GM18951 (cell line): ENCODE measurements around the gene SLU7.

Experiments used
- POLR2A ChIP-seq: IDR thresholded peaks from 4 replicates; pipeline ENCODE4 v1.6.1; 2011; ENCODE audit warnings: mild to moderate bottlenecking; ENCODE audit not compliant: insufficient read length, insufficient read depth; ENCODE audit errors: extremely low read depth
- in situ Hi-C: fragments of 300-500 bp; cut with MboI; formaldehyde crosslinking; loops from one replicate; pipeline ENCODE4 v1.12.0; 2022; ENCODE audit warnings: low sequenced_read_pairs, mixed read lengths, inconsistent platforms; ENCODE audit not compliant: unreplicated experiment

Gene SLU7

GRCh38 chr5:160380041-160380440 lies 38.8 kb downstream of the SLU7 start:
- in situ Hi-C loops, result no loop called here
- TF ChIP-seq POLR2A, result no peak

- TF ChIP-seq POLR2A, result no peak
- in situ Hi-C loops, result no loop called here
These were observed 39.4 kb downstream of the SLU7 start for GRCh38 chr5:160379511-160379910.

- TF ChIP-seq POLR2A, result no peak
- in situ Hi-C loops, result no loop called here
These were observed 40.6 kb downstream of the SLU7 start for GRCh38 chr5:160378330-160378729.

GRCh38 chr5:160377651-160378050 lies 41.2 kb downstream of the SLU7 start:
- no peak for TF ChIP-seq POLR2A
- in situ Hi-C loops, result no loop called here

GRCh38 chr5:160376416-160376815 lies 42.5 kb downstream of the SLU7 start:
- no peak for TF ChIP-seq POLR2A
- in situ Hi-C loops, result no loop called here

- in situ Hi-C loops, result no loop called here
- no peak for TF ChIP-seq POLR2A
These were observed 43.2 kb downstream of the SLU7 start for GRCh38 chr5:160375701-160376100.

- in situ Hi-C loops, result no loop called here
- TF ChIP-seq POLR2A, result no peak
These were observed 43.7 kb downstream of the SLU7 start for GRCh38 chr5:160375166-160375565.

- no peak for TF ChIP-seq POLR2A
- in situ Hi-C loops, result no loop called here
These were observed 47.6 kb downstream of the SLU7 start for GRCh38 chr5:160371294-160371693.

GRCh38 chr5:160370713-160371034 lies 48.2 kb downstream of the SLU7 start:
- TF ChIP-seq POLR2A, result no peak
- in situ Hi-C loops, result no loop called here

GRCh38 chr5:160369990-160370712 lies 48.7 kb downstream of the SLU7 start, which contains the start of gene C1QTNF2:
Gene C1QTNF2, minus strand, starts transcription at chr5:160370626. Its CDS starts 15,615 bp downstream, at chr5:160355011.
- in situ Hi-C loops, result no loop called here
- no peak for TF ChIP-seq POLR2A

- TF ChIP-seq POLR2A, result no peak
- in situ Hi-C loops, result no loop called here
These were observed 51.0 kb downstream of the SLU7 start for GRCh38 chr5:160367885-160368284.

GRCh38 chr5:160367261-160367660 lies 51.6 kb downstream of the SLU7 start:
- in situ Hi-C loops, result no loop called here
- no peak for TF ChIP-seq POLR2A

GRCh38 chr5:160366230-160366629 lies 52.7 kb downstream of the SLU7 start:
- in situ Hi-C loops, result no loop called here

GRCh38 chr5:160363660-160364395 lies 55.1 kb downstream of the SLU7 start:
- in situ Hi-C loops, result no loop called here
- no peak for TF ChIP-seq POLR2A

More at GRCh38 chr5:160366230-160366629, 52.7 kb downstream of the SLU7 start:
- TF ChIP-seq POLR2A, result no peak
